ENCODE results near the gene BTAF1. TPM values are rescaled to one million over a fixed set of nuclear protein-coding genes. Genes with fewer than 3 reads are reported as not detected.

The BTAF1 gene
- total and polyA plus RNA-seq, 8 donors, result 2.3 to 146 (median 32.9) TPM

DNA sequence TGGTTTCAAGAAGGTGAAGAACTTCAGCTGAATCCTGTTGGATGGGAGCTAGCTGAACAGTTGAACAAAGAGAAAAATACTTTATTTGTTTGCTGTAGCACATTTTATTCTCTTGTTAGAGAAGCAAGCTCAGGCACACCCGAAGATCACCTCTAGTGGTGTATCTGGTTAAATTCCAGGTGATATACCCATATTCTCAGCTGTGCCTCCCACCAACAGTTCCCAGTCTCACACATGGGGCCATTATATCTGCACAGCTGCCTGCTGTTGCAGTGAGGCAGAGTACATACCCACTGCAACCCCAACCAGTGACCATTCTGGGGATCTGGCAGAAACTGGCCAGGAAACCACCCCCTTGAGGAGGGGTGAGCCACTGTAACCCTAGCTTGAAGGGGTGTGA, 9.2 kb downstream of the BTAF1 start:
- intact Hi-C loops (cut with DNase I; ENCODE audit: low total_unique reads), result no loop called here
- Histone ChIP-seq H3K4me3 (no peak overlapping the region), H3K4me1 (peaks cover 15 to 62% (median 38%) of the 10 kb centered on the region in 4 donors), H3K36me3 (peaks cover 16 to 32% (median 23%) of the 10 kb centered on the region in 4 donors), H3K9me3 (no peaks in the 10 kb centered on the region), H3K27ac (no peak overlapping the region), H3K27me3 (no peaks in the 10 kb centered on the region)
- WGBS, 5 donors, result 72 to 88% (median 83%) methylated on average over 1 of the region's 1 CpG
- DNase-seq, result no peak
- TF ChIP-seq, protein P1, sequence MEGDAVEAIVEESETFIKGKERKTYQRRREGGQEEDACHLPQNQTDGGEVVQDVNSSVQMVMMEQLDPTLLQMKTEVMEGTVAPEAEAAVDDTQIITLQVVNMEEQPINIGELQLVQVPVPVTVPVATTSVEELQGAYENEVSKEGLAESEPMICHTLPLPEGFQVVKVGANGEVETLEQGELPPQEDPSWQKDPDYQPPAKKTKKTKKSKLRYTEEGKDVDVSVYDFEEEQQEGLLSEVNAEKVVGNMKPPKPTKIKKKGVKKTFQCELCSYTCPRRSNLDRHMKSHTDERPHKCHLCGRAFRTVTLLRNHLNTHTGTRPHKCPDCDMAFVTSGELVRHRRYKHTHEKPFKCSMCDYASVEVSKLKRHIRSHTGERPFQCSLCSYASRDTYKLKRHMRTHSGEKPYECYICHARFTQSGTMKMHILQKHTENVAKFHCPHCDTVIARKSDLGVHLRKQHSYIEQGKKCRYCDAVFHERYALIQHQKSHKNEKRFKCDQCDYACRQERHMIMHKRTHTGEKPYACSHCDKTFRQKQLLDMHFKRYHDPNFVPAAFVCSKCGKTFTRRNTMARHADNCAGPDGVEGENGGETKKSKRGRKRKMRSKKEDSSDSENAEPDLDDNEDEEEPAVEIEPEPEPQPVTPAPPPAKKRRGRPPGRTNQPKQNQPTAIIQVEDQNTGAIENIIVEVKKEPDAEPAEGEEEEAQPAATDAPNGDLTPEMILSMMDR (IDR thresholded peaks at IDR 0.05), result no peak
- TF ChIP-seq POLR2A (IDR thresholded peaks at IDR 0.05) (no peak), EP300 (IDR thresholded peaks at IDR 0.05) (no peak), POLR2AphosphoS5 (IDR thresholded peaks at IDR 0.05) (no peak)

DNA sequence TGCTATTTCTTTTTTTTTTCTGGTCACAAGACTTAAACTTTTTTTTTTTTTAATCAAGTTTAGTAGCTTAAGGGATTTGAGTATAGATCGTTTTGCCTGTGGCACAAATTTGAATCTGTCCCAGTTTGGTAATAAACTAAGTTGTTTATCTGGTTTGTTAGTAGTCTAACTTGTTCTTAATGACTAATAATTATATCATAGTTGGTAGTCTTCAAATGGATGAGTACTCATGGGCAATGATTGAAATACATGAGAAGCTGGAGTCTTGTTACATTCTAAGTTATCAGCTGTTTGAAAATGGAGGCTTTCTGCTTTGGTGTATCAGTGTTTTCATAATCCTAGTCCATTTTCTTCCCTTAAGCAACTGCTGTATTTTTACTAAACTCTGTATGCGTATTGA, 12.3 kb downstream of the BTAF1 start:
- H3K27ac ChIP-seq, result no peak overlapping the region
- WGBS, 5 donors, result 89 to 94% (median 93%) methylated on average over 2 of the region's 2 CpGs

DNA sequence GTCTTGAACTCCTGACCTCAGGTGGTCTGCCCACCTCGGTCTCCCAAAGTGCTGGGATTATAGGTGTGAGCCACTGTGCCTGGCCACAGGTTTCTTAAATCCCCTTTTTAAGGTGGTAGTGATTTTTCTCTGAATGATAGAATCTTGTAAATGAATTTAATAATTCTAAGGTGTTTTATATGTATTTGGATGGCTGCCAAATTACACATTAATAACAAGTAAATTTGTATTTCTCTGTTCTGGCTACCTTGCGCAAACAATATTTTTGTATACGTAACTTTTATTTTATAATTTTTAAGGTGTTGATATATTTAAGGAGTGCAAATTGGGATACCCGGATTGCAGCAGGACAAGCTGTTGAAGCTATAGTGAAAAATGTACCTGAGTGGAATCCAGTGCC, 16.1 kb downstream of the BTAF1 start:
- DNase-seq, result no peak
- intact Hi-C loops (cut with DNase I; ENCODE audit: low total_unique reads), result no loop called here

More for the DNA sequence above, 12.3 kb downstream of the BTAF1 start:
- no peak for TF ChIP-seq EP300 (IDR thresholded peaks at IDR 0.05)
- TF ChIP-seq POLR2AphosphoS5 (IDR thresholded peaks at IDR 0.05), result no peak
- TF ChIP-seq, protein P1 (IDR thresholded peaks at IDR 0.05), result no peak
- Histone ChIP-seq H3K27me3 (no peaks in the 10 kb centered on the region), H3K4me3 (no peak overlapping the region), H3K4me1 (peaks cover 9 to 39% (median 19%) of the 10 kb centered on the region in 4 donors), H3K9me3 (no peaks in the 10 kb centered on the region), H3K36me3 (peaks cover 16 to 35% (median 28%) of the 10 kb centered on the region in 4 donors)
- intact Hi-C loops (cut with DNase I; ENCODE audit: low total_unique reads), result no loop called here
- no peak for DNase-seq

DNA sequence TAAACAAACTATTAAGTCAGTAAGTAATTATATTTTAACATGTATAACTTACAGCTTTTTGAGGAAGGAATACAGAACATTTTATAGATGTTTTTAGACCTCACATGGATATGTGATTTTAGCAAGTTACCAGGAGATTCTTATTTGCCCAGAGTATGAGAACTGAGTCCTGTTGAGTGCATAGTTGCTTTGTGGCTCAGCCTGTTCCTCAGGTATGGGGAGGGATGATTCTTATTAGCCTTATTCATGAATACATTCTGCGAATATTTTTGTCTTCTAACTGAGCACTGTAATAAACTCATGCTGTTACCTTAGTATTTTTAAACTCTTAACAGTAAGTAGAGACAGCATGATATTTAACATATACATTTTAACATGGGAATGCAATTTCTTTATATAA, 17.9 kb downstream of the BTAF1 start:
- no peak for DNase-seq
- Histone ChIP-seq H3K4me1 (peaks cover 0 to 8% (median 3%) of the 10 kb centered on the region in 4 donors), H3K9me3 (no peaks in the 10 kb centered on the region), H3K27me3 (no peaks in the 10 kb centered on the region), H3K4me3 (no peak overlapping the region), H3K27ac (no peak overlapping the region), H3K36me3 (peaks cover 6 to 74% (median 55%) of the 10 kb centered on the region in 4 donors)
- intact Hi-C loops (cut with DNase I; ENCODE audit: low total_unique reads), result no loop called here
- no peak for TF ChIP-seq POLR2A (IDR thresholded peaks at IDR 0.05)
- TF ChIP-seq, protein P1 (IDR thresholded peaks at IDR 0.05), result no peak
- TF ChIP-seq EP300 (IDR thresholded peaks at IDR 0.05), result no peak
- TF ChIP-seq POLR2AphosphoS5 (IDR thresholded peaks at IDR 0.05), result no peak
- 75 to 95% (median 81%) methylated on average over 1 of the region's 1 CpG for WGBS, 5 donors

More for the DNA sequence above, 16.1 kb downstream of the BTAF1 start:
- Histone ChIP-seq H3K36me3 (peaks cover 16 to 69% (median 49%) of the 10 kb centered on the region in 4 donors), H3K27ac (no peak overlapping the region), H3K4me1 (peaks cover 0 to 8% (median 3%) of the 10 kb centered on the region in 4 donors), H3K27me3 (no peaks in the 10 kb centered on the region), H3K4me3 (no peak overlapping the region), H3K9me3 (no peaks in the 10 kb centered on the region)
- WGBS, 5 donors, result 61 to 82% (median 71%) methylated on average over 4 of the region's 4 CpGs
- TF ChIP-seq, protein P1 (IDR thresholded peaks at IDR 0.05), result no peak
- TF ChIP-seq EP300 (IDR thresholded peaks at IDR 0.05) (no peak), POLR2A (IDR thresholded peaks at IDR 0.05) (no peak), POLR2AphosphoS5 (IDR thresholded peaks at IDR 0.05) (no peak)

Data from stomach (tissue), 9 donors.